GM12872 (cell line): Measurements from ENCODE around the gene NFKBIE.

ENCODE experiments used
- CTCF ChIP-seq: IDR thresholded peaks from 3 replicates; pipeline ENCODE4 v1.5.1; 2011; ENCODE audit warnings: low read depth, mild to moderate bottlenecking, low read length, moderate library complexity; ENCODE audit not compliant: insufficient read depth

NFKBIE gene

GRCh38 chr6:44263354-44264100, 1.8 kb downstream of the NFKBIE start:
- no peak for TF ChIP-seq CTCF

GRCh38 chr6:44262467-44263353, 2.6 kb downstream of the NFKBIE start:
- TF ChIP-seq CTCF: no peak

GRCh38 chr6:44261581-44261980, 3.8 kb downstream of the NFKBIE start:
- no peak for TF ChIP-seq CTCF

- no peak for TF ChIP-seq CTCF
These were observed 4.7 kb downstream of the NFKBIE start for GRCh38 chr6:44260451-44261297.

GRCh38 chr6:44260011-44260410, 5.3 kb downstream of the NFKBIE start:
- no peak for TF ChIP-seq CTCF

- no peak for TF ChIP-seq CTCF
These were observed 6.4 kb downstream of the NFKBIE start for GRCh38 chr6:44258921-44259320.
